SK-N-SH treated with all-trans-retinoic acid at 6 μM for 48 hours (cell line): ENCODE data around the gene N4BP2.

ENCODE experiments used
- ATAC-seq: fragments of 200-7000 bp; cut with Tn5 transposase; 3 replicates; pipeline ENCODE4 v1.9.1; 2020; ENCODE audit warnings: mild to moderate bottlenecking, moderate library complexity
- ARNTL ChIP-seq: fragments of 450-650 bp; formaldehyde crosslinking; IDR thresholded peaks from 2 replicates; pipeline ENCODE4 v1.5.0; 2020; ENCODE audit warnings: low read depth, mild to moderate bottlenecking, moderate library complexity, borderline replicate concordance
- BACH2 ChIP-seq: fragments of 250-450 bp; sonication (Bioruptor Pico); IDR thresholded peaks from 2 replicates; pipeline ENCODE4 v1.9.0; 2021; ENCODE audit warnings: mild to moderate bottlenecking, borderline replicate concordance
- CREB5 ChIP-seq: fragments of 250-450 bp; sonication (Bioruptor Pico); IDR thresholded peaks from 2 replicates; pipeline ENCODE4 v1.5.1; 2020; ENCODE audit warnings: low read depth, mild to moderate bottlenecking, moderate library complexity
- CSDC2 ChIP-seq: fragments of 250-450 bp; sonication (Bioruptor Pico); IDR thresholded peaks from 2 replicates; pipeline ENCODE4 v1.5.0; 2020; ENCODE audit warnings: mild to moderate bottlenecking, moderate library complexity
- ESRRG ChIP-seq: fragments of 250-450 bp; sonication (Bioruptor Pico); IDR thresholded peaks from 2 replicates; pipeline ENCODE4 v1.6.1; 2021; ENCODE audit warnings: mild to moderate bottlenecking
- GLIS3 ChIP-seq: fragments of 250-450 bp; sonication (Bioruptor Pico); IDR thresholded peaks from 2 replicates; pipeline ENCODE4 v1.5.0; 2020; ENCODE audit warnings: mild to moderate bottlenecking, moderate library complexity
- ISL1 ChIP-seq: fragments of 250-450 bp; sonication (Bioruptor Pico); IDR thresholded peaks from 2 replicates; pipeline ENCODE4 v2.1.2; 2022; ENCODE audit warnings: mild to moderate bottlenecking, moderate library complexity
- OSR1 ChIP-seq: fragments of 250-450 bp; sonication (Bioruptor Pico); IDR thresholded peaks from 2 replicates; pipeline ENCODE4 v1.8.0; 2022; ENCODE audit warnings: moderate library complexity, mild to moderate bottlenecking, inconsistent platforms
- PATZ1 ChIP-seq: fragments of 250-450 bp; sonication (Bioruptor Pico); IDR thresholded peaks from 2 replicates; pipeline ENCODE4 v1.8.0; 2020; ENCODE audit warnings: mild to moderate bottlenecking, moderate library complexity, borderline replicate concordance
- PPARA ChIP-seq: fragments of 250-450 bp; sonication (Bioruptor Pico); IDR thresholded peaks from 2 replicates; pipeline ENCODE4 v1.5.0; 2020; ENCODE audit warnings: mild to moderate bottlenecking, borderline replicate concordance
- RARB ChIP-seq: fragments of 250-450 bp; sonication (Bioruptor Pico); IDR thresholded peaks from 2 replicates; pipeline ENCODE4 v1.8.0; 2021; ENCODE audit warnings: mild to moderate bottlenecking, moderate library complexity
- SNAI2 ChIP-seq: fragments of 250-450 bp; sonication (Bioruptor Pico); IDR thresholded peaks from 2 replicates; pipeline ENCODE4 v1.5.0; 2020; ENCODE audit warnings: mild to moderate bottlenecking, moderate library complexity
- TCF4 ChIP-seq: fragments of 250-450 bp; sonication (Bioruptor Pico); IDR thresholded peaks from 2 replicates; pipeline ENCODE4 v1.8.0; 2021; ENCODE audit warnings: mild to moderate bottlenecking, moderate library complexity, borderline replicate concordance
- TOX ChIP-seq: fragments of 250-450 bp; sonication (Bioruptor Pico); IDR thresholded peaks from 2 replicates; pipeline ENCODE4 v1.8.0; 2021; ENCODE audit warnings: mild to moderate bottlenecking, moderate library complexity, borderline replicate concordance
- ZC3H10 ChIP-seq: fragments of 250-450 bp; sonication (Bioruptor Pico); IDR thresholded peaks from 2 replicates; pipeline ENCODE4 v1.5.1; 2021; ENCODE audit warnings: mild to moderate bottlenecking, moderate library complexity
- ZFP3 ChIP-seq: fragments of 250-450 bp; sonication (Bioruptor Pico); IDR thresholded peaks from 2 replicates; pipeline ENCODE4 v1.5.0; 2020; ENCODE audit warnings: mild to moderate bottlenecking, moderate library complexity
- ZFP30 ChIP-seq: fragments of 450-650 bp; formaldehyde crosslinking; IDR thresholded peaks from 2 replicates; pipeline ENCODE4 v1.5.0; 2022; ENCODE audit warnings: mild to moderate bottlenecking, moderate library complexity
- ZNF565 ChIP-seq: fragments of 450-650 bp; formaldehyde crosslinking; conservative IDR thresholded peaks from 2 replicates; pipeline ENCODE4 v1.5.0; 2020; ENCODE audit warnings: low read depth, mild to moderate bottlenecking, moderate library complexity
- ZNF70 ChIP-seq: fragments of 450-650 bp; formaldehyde crosslinking; IDR thresholded peaks from 2 replicates; pipeline ENCODE4 v1.5.0; 2020; ENCODE audit warnings: mild to moderate bottlenecking, moderate library complexity
- ZNF8 ChIP-seq: fragments of 450-650 bp; formaldehyde crosslinking; IDR thresholded peaks from 2 replicates; pipeline ENCODE4 v1.5.0; 2020; ENCODE audit warnings: mild to moderate bottlenecking, moderate library complexity
- TF ChIP-seq, protein P1 (sequence below): fragments of 250-450 bp; sonication (Bioruptor Pico); IDR thresholded peaks from 2 replicates; pipeline ENCODE4 v1.5.0; 2020; ENCODE audit warnings: mild to moderate bottlenecking, moderate library complexity
- TF ChIP-seq, protein P2 (sequence below): fragments of 250-450 bp; sonication (Bioruptor Pico); IDR thresholded peaks from 2 replicates; pipeline ENCODE4 v1.8.0; 2021; ENCODE audit warnings: low read depth, mild to moderate bottlenecking, moderate library complexity, borderline replicate concordance

Gene N4BP2

DNA sequence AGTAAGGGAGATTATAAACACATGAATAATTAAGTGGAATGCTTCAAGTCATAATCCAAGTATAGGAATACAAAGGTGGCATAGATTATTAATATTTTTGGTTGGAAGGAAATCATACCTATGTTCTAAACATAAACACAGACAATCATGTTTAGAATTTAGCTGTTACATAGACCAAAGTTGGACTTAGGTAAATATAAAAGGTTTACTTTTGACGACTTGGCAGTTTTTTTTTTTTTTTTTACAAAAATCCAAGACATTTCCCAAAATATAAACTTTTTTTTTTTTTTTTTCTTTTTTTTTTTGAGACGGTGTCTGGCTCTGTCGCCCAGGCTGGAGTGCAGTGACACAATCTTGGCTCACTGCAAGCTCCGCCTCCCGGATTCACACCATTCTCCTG lies 3.5 kb upstream of the N4BP2 start:
- ATAC-seq: no peak
- TF ChIP-seq RARB (CRISPR knock-in tag) (no peak), SNAI2 (CRISPR knock-in tag) (no peak), CREB5 (CRISPR knock-in tag) (no peak), BACH2 (CRISPR knock-in tag) (no peak), ZNF70 (CRISPR knock-in tag) (no peak), ZNF565 (CRISPR knock-in tag) (no peak)

- no peak for ATAC-seq
- TF ChIP-seq ZNF70 (CRISPR knock-in tag): no peak
- TF ChIP-seq ZNF8 (CRISPR knock-in tag): no peak
- no peak for TF ChIP-seq ARNTL (CRISPR knock-in tag)
- no peak for TF ChIP-seq PATZ1 (CRISPR knock-in tag)
- no peak for TF ChIP-seq ZFP3 (CRISPR knock-in tag)
- TF ChIP-seq TOX (CRISPR knock-in tag): no peak
- no peak for TF ChIP-seq CREB5 (CRISPR knock-in tag)
- TF ChIP-seq ESRRG (CRISPR knock-in tag): no peak
- no peak for TF ChIP-seq PPARA
- TF ChIP-seq, protein P1, sequence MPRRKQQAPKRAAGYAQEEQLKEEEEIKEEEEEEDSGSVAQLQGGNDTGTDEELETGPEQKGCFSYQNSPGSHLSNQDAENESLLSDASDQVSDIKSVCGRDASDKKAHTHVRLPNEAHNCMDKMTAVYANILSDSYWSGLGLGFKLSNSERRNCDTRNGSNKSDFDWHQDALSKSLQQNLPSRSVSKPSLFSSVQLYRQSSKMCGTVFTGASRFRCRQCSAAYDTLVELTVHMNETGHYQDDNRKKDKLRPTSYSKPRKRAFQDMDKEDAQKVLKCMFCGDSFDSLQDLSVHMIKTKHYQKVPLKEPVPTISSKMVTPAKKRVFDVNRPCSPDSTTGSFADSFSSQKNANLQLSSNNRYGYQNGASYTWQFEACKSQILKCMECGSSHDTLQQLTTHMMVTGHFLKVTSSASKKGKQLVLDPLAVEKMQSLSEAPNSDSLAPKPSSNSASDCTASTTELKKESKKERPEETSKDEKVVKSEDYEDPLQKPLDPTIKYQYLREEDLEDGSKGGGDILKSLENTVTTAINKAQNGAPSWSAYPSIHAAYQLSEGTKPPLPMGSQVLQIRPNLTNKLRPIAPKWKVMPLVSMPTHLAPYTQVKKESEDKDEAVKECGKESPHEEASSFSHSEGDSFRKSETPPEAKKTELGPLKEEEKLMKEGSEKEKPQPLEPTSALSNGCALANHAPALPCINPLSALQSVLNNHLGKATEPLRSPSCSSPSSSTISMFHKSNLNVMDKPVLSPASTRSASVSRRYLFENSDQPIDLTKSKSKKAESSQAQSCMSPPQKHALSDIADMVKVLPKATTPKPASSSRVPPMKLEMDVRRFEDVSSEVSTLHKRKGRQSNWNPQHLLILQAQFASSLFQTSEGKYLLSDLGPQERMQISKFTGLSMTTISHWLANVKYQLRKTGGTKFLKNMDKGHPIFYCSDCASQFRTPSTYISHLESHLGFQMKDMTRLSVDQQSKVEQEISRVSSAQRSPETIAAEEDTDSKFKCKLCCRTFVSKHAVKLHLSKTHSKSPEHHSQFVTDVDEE: no peak
- no peak for TF ChIP-seq OSR1 (CRISPR knock-in tag)
- no peak for TF ChIP-seq CSDC2
- TF ChIP-seq ZNF565 (CRISPR knock-in tag): no peak
- TF ChIP-seq, protein P2, sequence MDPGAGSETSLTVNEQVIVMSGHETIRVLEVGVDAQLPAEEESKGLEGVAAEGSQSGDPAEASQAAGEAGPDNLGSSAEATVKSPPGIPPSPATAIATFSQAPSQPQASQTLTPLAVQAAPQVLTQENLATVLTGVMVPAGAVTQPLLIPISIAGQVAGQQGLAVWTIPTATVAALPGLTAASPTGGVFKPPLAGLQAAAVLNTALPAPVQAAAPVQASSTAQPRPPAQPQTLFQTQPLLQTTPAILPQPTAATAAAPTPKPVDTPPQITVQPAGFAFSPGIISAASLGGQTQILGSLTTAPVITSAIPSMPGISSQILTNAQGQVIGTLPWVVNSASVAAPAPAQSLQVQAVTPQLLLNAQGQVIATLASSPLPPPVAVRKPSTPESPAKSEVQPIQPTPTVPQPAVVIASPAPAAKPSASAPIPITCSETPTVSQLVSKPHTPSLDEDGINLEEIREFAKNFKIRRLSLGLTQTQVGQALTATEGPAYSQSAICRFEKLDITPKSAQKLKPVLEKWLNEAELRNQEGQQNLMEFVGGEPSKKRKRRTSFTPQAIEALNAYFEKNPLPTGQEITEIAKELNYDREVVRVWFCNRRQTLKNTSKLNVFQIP (CRISPR knock-in tag): no peak
- no peak for TF ChIP-seq ZC3H10
- TF ChIP-seq TCF4 (CRISPR knock-in tag): no peak
- no peak for TF ChIP-seq BACH2 (CRISPR knock-in tag)
- no peak for TF ChIP-seq ZFP30
- no peak for TF ChIP-seq GLIS3 (CRISPR knock-in tag)
- TF ChIP-seq ISL1 (CRISPR knock-in tag): no peak
- TF ChIP-seq, all 23 proteins: peak for 0
Measured at GRCh38 chr4:40055511-40055862, 1.2 kb upstream of the N4BP2 start.

DNA sequence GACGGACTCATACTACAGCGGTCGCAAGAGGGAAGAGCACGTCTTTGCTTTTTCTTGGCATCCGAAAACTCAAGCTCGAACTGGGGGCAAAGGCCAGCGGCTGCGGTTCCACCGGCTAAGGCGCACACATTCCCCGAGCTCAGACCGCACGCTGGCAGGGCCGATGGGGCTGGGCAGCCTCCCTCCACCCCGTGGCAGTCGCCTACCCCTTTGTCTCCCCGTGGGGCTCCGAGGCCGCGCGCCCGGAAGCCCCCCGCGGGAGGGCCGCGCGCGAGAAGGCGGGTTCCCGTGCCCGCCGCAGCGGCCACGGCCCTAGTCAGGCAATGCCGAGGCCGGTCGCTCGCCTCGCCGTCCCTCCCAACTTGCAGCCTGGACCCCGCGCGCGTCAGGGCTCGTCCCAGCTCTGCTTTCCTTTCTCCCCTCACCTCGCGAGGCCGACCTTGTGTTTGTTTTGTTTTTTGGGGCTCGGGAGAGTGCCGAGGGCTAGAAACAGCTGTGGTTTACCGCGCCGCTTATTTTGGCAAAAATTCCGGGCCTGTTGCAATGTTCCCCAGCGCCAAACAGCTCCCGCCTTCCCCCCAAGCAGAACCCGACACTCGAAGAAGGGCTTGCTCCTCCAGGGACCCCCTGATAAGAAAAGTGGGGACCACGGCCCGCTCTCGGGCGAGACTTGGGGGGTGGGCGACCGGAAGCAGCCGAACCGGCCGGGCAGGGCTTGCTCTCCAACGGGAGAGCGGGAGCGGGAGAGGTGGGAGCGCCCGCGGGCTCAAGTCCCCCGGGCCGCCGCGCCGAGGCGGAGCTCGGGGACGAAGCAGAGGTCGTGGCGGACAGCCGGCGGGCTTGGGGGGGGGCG lies 561 bp upstream of the N4BP2 start:
- peak; percentile 47 for ATAC-seq
- TF ChIP-seq CSDC2 (0 out of 2 replicates have a peak, but pooled peaks have one; percentile 56), ZFP3 (CRISPR knock-in tag) (0 out of 2 replicates have a peak, but pooled peaks have one; percentile 20), ZNF565 (CRISPR knock-in tag) (0 out of 2 replicates have a peak, but pooled peaks have one; percentile 14), ISL1 (CRISPR knock-in tag) (no peak), PATZ1 (CRISPR knock-in tag) (peak; percentile 67; the same call in 1 of the 2 replicates)
